Osteoblast (primary cell): ENCODE results near the gene RNF31. TPM values are rescaled to one million over a fixed set of nuclear protein-coding genes. Genes with fewer than 3 reads are reported as not detected.

Source experiments
- DNase-seq: peaks from one replicate; pipeline ENCODE4 v3.0.0; 2011; ENCODE audit warnings: low spot score, mixed read lengths; ENCODE audit not compliant: insufficient read length; ENCODE audit errors: missing footprints
- H2AFZ ChIP-seq: 2 replicates; pipeline ENCODE4 v1.6.0; 2011; ENCODE audit warnings: mild to moderate bottlenecking, low read length
- H3K27ac ChIP-seq: 2 replicates; pipeline ENCODE4 v1.5.1; 2011; ENCODE audit warnings: mild to moderate bottlenecking, low read depth, low read length, moderate library complexity
- H3K27me3 ChIP-seq: 2 replicates; pipeline ENCODE4 v1.6.0; 2012; ENCODE audit warnings: mild to moderate bottlenecking, control low read depth, inconsistent platforms, low read length, moderate library complexity; ENCODE audit not compliant: insufficient read depth
- H3K36me3 ChIP-seq: 2 replicates; pipeline ENCODE4 v1.5.1; 2011; ENCODE audit warnings: mild to moderate bottlenecking, low read length, control low read depth, moderate library complexity; ENCODE audit not compliant: insufficient read depth
- H3K4me1 ChIP-seq: 2 replicates; pipeline ENCODE4 v1.5.1; 2011; ENCODE audit warnings: mild to moderate bottlenecking, low read length, control low read depth, moderate library complexity; ENCODE audit not compliant: insufficient read depth
- H3K4me2 ChIP-seq: 2 replicates; pipeline ENCODE4 v1.6.0; 2011; ENCODE audit warnings: mild to moderate bottlenecking, low read length; ENCODE audit not compliant: insufficient read depth
- H3K4me3 ChIP-seq: fragments of 200-600 bp; sonication (generic); 3 replicates; pipeline ENCODE4 v1.5.1; 2012; ENCODE audit warnings: mild to moderate bottlenecking, low read length, inconsistent platforms; ENCODE audit not compliant: insufficient read depth
- H3K79me2 ChIP-seq: 2 replicates; pipeline ENCODE4 v1.6.0; 2012; ENCODE audit warnings: mild to moderate bottlenecking, low read length, control low read depth, inconsistent platforms; ENCODE audit not compliant: insufficient read depth
- H3K9me3 ChIP-seq: 2 replicates; pipeline ENCODE4 v1.5.1; 2011; ENCODE audit warnings: low read depth, low read length, control low read depth
- H4K20me1 ChIP-seq: 2 replicates; pipeline ENCODE4 v1.6.0; 2012; ENCODE audit warnings: mild to moderate bottlenecking, low read length, control low read depth; ENCODE audit not compliant: insufficient read depth
- total RNA-seq: library from RNA; depleted of rRNA; stranded (reverse); fragments of >200 nt; gene quantifications from 2 replicates; pipeline ENCODE4 v1.2.3, GENCODE V29; 2012
- TF ChIP-seq, protein P1 (sequence below): IDR thresholded peaks from 2 replicates; pipeline ENCODE4 v1.5.1; 2011; ENCODE audit warnings: mild to moderate bottlenecking, low read depth, low read length, moderate library complexity; ENCODE audit errors: extremely low read depth

The RNF31 gene
- total RNA-seq, 1 donor: 49.6 TPM

DNA sequence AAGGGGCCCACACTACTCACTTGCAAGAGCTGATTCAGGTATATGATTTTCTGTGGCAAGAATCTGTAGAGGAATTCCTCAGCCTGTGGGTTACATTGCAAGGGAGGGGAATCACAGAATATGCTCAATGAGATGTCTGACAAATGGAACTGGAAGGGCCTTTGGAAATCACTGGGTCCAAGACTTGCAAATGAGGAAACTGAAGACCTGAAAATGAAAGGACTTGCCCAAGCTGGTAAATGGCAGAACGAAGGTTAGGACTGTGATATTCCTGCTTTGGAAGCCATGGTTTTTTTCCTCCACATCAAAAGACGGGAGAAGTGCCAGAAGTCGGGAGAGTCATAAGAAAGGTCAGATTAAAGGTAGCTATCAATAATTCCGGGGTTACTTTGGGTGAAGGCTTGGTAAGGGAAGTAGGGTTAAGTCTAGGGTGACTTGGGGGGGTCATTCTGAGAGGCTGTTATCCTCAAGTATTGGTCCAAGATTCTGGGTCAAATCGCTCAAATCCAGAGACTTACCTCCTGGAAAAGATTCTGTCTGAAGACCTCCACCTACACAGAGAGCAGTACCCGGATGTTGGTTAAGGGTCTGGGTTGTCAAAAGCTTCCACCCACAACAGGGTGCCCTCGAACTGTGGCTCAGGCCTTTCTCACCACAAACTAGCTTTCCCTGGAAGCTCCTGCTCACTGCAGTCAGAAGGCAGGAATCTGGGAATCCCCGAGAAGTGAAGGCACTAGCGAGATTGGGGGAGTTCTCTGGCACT, 1.4 kb upstream of the RNF31 start:
- Histone ChIP-seq H3K36me3 (peaks cover 26% of the 10 kb centered on the region), H3K4me1 (peaks cover 46% of the 10 kb centered on the region), H3K79me2 (peaks cover 50% of the 10 kb centered on the region), H2AFZ (peak overlapping the region; percentile 84), H3K4me2 (peak overlapping the region; percentile 82), H3K27me3 (no peaks in the 10 kb centered on the region), H3K27ac (peak overlapping the region; percentile 62), H3K4me3 (peak overlapping the region; percentile 84), H4K20me1 (peaks cover 14% of the 10 kb centered on the region), H3K9me3 (no peaks in the 10 kb centered on the region)
- DNase-seq: peak; percentile 86
- TF ChIP-seq, protein P1, sequence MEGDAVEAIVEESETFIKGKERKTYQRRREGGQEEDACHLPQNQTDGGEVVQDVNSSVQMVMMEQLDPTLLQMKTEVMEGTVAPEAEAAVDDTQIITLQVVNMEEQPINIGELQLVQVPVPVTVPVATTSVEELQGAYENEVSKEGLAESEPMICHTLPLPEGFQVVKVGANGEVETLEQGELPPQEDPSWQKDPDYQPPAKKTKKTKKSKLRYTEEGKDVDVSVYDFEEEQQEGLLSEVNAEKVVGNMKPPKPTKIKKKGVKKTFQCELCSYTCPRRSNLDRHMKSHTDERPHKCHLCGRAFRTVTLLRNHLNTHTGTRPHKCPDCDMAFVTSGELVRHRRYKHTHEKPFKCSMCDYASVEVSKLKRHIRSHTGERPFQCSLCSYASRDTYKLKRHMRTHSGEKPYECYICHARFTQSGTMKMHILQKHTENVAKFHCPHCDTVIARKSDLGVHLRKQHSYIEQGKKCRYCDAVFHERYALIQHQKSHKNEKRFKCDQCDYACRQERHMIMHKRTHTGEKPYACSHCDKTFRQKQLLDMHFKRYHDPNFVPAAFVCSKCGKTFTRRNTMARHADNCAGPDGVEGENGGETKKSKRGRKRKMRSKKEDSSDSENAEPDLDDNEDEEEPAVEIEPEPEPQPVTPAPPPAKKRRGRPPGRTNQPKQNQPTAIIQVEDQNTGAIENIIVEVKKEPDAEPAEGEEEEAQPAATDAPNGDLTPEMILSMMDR: no peak

DNA sequence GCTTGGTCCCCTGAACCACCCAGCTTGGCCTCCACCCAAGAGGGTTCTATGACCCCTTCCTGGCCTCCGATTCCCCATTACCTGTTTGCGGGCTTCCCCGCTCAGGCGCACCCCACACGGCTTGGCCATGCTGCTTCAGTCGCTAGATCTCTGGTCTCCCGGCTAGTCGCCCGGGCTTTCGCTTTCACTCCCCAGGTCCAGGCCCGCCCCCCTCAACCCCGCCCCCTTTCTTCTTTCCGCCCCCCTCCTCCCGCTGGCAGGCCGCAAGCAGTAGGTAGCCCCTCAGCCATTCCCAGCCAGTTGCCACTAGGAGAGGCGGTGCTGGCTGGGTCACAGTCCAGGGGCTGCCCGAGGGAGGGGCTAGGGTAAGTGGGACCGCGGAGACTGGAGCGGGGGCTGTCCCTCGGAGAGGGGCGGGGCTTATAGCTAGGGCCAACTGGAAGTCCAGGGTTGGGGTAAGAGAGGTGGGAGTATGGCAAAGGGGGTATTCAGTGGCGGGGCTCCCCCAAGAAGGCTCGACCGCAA, 783 bp upstream of the RNF31 start, which contains the start of gene PSME2:
Gene PSME2, minus strand, starts transcription at position 158 of the 525 bp plus-strand sequence. Its CDS starts 29 bp downstream, at position 129.
- Histone ChIP-seq H3K4me1 (peaks cover 46% of the 10 kb centered on the region), H3K9me3 (no peaks in the 10 kb centered on the region), H3K79me2 (peaks cover 53% of the 10 kb centered on the region), H3K36me3 (peaks cover 33% of the 10 kb centered on the region), H3K4me3 (peak within 1 kb of the TSS; percentile 84), H2AFZ (peak within 1 kb of the TSS; percentile 87), H3K27ac (peak within 1 kb of the TSS; percentile 62), H3K27me3 (no peaks in the 10 kb centered on the region), H4K20me1 (peaks cover 11% of the 10 kb centered on the region), H3K4me2 (peak within 1 kb of the TSS; percentile 82)
- TF ChIP-seq, protein P1: no peak
- DNase-seq: peak; percentile 99

DNA sequence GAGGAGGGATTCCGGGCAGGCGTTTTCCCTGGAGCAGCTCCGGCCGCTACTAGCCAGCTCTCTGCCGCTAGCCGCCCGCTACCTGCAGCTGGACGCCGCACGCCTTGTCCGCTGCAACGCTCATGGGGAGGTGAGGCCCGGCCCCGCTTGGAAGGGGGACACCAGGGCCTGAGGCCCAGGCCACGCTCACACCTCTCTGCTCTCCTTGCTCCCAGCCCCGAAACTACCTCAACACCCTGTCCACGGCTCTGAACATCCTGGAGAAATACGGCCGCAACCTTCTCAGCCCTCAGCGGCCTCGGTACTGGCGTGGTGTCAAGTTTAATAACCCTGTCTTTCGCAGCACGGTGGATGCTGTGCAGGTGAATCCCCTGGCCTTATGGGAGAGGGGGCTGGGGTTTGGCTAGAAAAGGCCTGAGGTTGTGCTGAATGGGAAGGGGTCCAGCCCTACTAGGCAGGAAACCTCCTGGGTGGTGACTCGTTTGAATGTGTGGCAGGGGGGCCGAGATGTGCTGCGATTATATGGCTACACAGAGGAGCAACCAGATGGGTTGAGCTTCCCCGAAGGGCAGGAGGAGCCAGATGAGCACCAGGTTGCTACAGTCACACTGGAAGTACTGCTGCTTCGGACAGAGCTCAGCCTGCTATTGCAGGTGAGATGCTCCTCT, 597 bp downstream of the RNF31 start:
- Histone ChIP-seq H3K4me2 (peak overlapping the region; percentile 82), H3K4me1 (peaks cover 41% of the 10 kb centered on the region), H3K79me2 (peaks cover 53% of the 10 kb centered on the region), H3K9me3 (no peaks in the 10 kb centered on the region), H3K27ac (peak overlapping the region; percentile 62), H3K27me3 (no peaks in the 10 kb centered on the region), H4K20me1 (peaks cover 11% of the 10 kb centered on the region), H2AFZ (peak overlapping the region; percentile 42), H3K4me3 (peak overlapping the region; percentile 84), H3K36me3 (peaks cover 46% of the 10 kb centered on the region)
- TF ChIP-seq, protein P1: no peak
- peak; percentile 78 for DNase-seq
